CD4-positive, CD25-positive, alpha-beta regulatory T cell (primary cell): ENCODE data around the gene NAALADL2. TPM values are rescaled to one million over a fixed set of nuclear protein-coding genes. Genes with fewer than 3 reads are reported as not detected.

Experiments used
- ATAC-seq, 2 donors: fragments of 150-1000 bp; cut with Tn5 transposase; one replicate each; pipeline ENCODE4 v1.10.0; 2021; ENCODE audit warnings: low read depth in 2 of 2, moderate number of reproducible peaks in 2 of 2, moderate library complexity in 1 of 2
- DNase-seq, 3 donors: peaks; one replicate each; pipeline versions ENCODE4 v3.0.0 to v3.0.0-alpha.2; 2012 to 2022; ENCODE audit warnings: mixed read lengths in 1 of 3
- H3K27ac ChIP-seq: one replicate; pipeline ENCODE4 v1.7.0; 2013; ENCODE audit warnings: mild to moderate bottlenecking, low read length; ENCODE audit not compliant: insufficient read depth, poor library complexity, severe bottlenecking
- H3K27me3 ChIP-seq: one replicate; pipeline ENCODE4 v1.7.0; 2013; ENCODE audit warnings: low read length; ENCODE audit not compliant: control insufficient read depth, insufficient read depth
- H3K36me3 ChIP-seq: one replicate; pipeline ENCODE4 v1.7.0; 2013; ENCODE audit warnings: mild to moderate bottlenecking, low read length, moderate library complexity; ENCODE audit not compliant: control insufficient read depth, insufficient read depth
- H3K4me1 ChIP-seq: 2 replicates; pipeline ENCODE4 v1.7.0; 2013; ENCODE audit warnings: mild to moderate bottlenecking, low read length; ENCODE audit not compliant: insufficient read depth, control insufficient read depth, poor library complexity, severe bottlenecking
- H3K4me3 ChIP-seq: one replicate; pipeline ENCODE4 v1.7.0; 2013; ENCODE audit warnings: low read depth, mild to moderate bottlenecking, low read length, moderate library complexity
- H3K9me3 ChIP-seq, 2 experiments: 1 replicate in 1 of 2; 2 replicates in 1 of 2; pipeline ENCODE4 v1.7.0; 2013; ENCODE audit warnings: low read length in 2 of 2, mild to moderate bottlenecking in 1 of 2, moderate library complexity in 1 of 2; ENCODE audit not compliant: control insufficient read depth in 2 of 2
- H3K27ac Mint-ChIP-seq, 3 donors: one replicate each; pipeline ENCODE4 v1.8.0; 2020 to 2022; ENCODE audit warnings: mild to moderate bottlenecking in 3 of 3, mixed read lengths in 3 of 3, moderate library complexity in 2 of 3
- H3K27me3 Mint-ChIP-seq: one replicate; pipeline ENCODE4 v1.8.0; 2022; ENCODE audit warnings: mild to moderate bottlenecking, mixed read lengths
- H3K36me3 Mint-ChIP-seq: one replicate; pipeline ENCODE4 v1.8.0; 2020; ENCODE audit warnings: mixed read lengths
- H3K4me1 Mint-ChIP-seq, 4 donors: one replicate each; pipeline ENCODE4 v1.8.0; 2020 to 2022; ENCODE audit warnings: mixed read lengths in 4 of 4, mild to moderate bottlenecking in 1 of 4
- H3K4me3 Mint-ChIP-seq, 4 donors: one replicate each; pipeline ENCODE4 v1.8.0; 2020 to 2022; ENCODE audit warnings: mild to moderate bottlenecking in 4 of 4, mixed read lengths in 4 of 4, moderate library complexity in 3 of 4
- H3K9me3 Mint-ChIP-seq, 7 donors: one replicate each; pipeline ENCODE4 v1.8.0; 2020 to 2022; ENCODE audit warnings: mixed read lengths in 7 of 7, mild to moderate bottlenecking in 3 of 7, moderate library complexity in 2 of 7
- polyA plus RNA-seq, 4 donors: library from polyadenylated mRNA; unstranded; fragments of 300-500 nt; fragmentation: Illumina TruSeq; gene quantifications; one replicate each; pipeline ENCODE4 v1.2.3, GENCODE V29; 2021
- total RNA-seq: library from RNA; stranded (reverse); gene quantifications from one replicate; pipeline ENCODE4 v1.2.3, GENCODE V29; 2022

The NAALADL2 gene
- total and polyA plus RNA-seq, 5 donors from 2014 or later: not detected

DNA sequence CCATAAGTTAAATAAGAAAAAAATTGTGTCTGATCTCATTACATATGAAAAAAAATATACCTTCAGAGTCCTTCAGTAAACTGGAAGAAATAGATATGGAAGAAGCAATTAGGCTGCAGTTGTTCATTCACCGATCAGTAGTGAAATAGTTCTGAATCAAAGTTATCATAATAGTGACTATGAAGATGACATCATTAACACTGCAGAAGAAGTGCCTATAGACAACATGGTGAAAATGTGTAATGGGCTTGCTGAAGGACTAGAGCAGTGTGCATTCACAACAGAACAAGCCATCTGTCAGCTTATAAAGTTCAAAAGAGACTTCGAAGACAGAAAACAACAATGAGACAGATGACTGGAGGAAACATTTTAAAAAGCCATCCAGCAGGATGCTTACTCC is 144.5 kb downstream of the NAALADL2 start:
- H3K4me3 Mint-ChIP-seq: no peak overlapping the region
- Histone ChIP-seq H3K27ac (no peak overlapping the region), H3K4me1 (no peaks in the 10 kb centered on the region), H3K4me3 (no peak overlapping the region), H3K9me3 (no peaks in the 10 kb centered on the region), H3K27me3 (no peaks in the 10 kb centered on the region), H3K36me3 (no peaks in the 10 kb centered on the region)
- peaks cover 0 to 21% (median 3%) of the 10 kb centered on the region in 7 donors for H3K9me3 Mint-ChIP-seq
- H3K36me3 Mint-ChIP-seq: no peaks in the 10 kb centered on the region
- no peaks in the 10 kb centered on the region for H3K4me1 Mint-ChIP-seq
- no peak for ATAC-seq
- H3K27me3 Mint-ChIP-seq: no peaks in the 10 kb centered on the region
- no peak for DNase-seq
- no peak overlapping the region for H3K27ac Mint-ChIP-seq

DNA sequence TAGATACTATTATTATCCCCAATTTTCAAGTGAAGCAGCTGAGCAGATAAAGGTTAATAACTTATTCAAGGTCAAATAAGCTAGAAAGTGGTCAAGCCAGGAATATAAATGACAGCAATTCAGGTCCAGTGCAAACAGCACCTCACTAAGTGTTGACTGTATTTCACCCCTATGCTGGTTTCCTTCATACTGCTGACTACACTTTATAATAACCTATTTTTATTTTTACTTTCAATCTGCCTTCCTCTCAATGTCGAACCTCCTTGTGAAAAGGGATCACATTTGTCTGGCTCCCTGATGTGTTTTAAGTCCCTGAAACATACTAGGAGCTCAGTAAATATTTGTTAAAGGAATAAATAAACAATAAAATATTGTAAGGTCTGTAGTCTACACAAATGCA is 146.1 kb downstream of the NAALADL2 start:
- Histone ChIP-seq H3K9me3 (no peaks in the 10 kb centered on the region), H3K36me3 (no peaks in the 10 kb centered on the region), H3K4me3 (no peak overlapping the region), H3K27me3 (no peaks in the 10 kb centered on the region), H3K27ac (no peak overlapping the region), H3K4me1 (no peaks in the 10 kb centered on the region)
- Mint-ChIP-seq H3K36me3 (no peaks in the 10 kb centered on the region), H3K4me1 (no peaks in the 10 kb centered on the region), H3K27me3 (no peaks in the 10 kb centered on the region), H3K4me3 (no peak overlapping the region), H3K27ac (no peak overlapping the region), H3K9me3 (peaks cover 0 to 21% (median 3%) of the 10 kb centered on the region in 7 donors)
- ATAC-seq: no peak
- no peak for DNase-seq

DNA sequence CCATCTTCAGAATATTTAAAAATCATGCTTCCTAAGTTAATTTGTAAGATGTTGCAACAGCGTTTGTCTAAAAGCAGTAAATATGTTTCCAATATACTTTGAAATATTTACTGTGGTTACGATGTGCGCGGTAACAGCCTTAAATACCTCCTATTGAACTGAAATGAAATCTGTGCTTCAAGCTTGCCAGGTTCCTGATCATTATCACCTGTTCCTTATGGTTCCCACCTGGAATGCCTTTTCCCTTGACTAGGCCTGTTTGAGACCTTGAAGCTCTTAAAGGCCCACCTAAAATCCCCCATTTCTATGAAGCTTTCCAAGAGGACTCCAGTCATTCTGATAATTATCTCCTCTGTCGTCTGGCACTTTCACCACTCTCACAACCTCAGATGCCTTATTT is 146.7 kb downstream of the NAALADL2 start:
- Mint-ChIP-seq H3K27ac (no peak overlapping the region), H3K4me3 (no peak overlapping the region), H3K4me1 (no peaks in the 10 kb centered on the region), H3K36me3 (no peaks in the 10 kb centered on the region), H3K27me3 (no peaks in the 10 kb centered on the region), H3K9me3 (peaks cover 0 to 25% (median 4%) of the 10 kb centered on the region in 7 donors)
- no peaks in the 10 kb centered on the region for H3K4me1 ChIP-seq
- no peak overlapping the region for H3K4me3 ChIP-seq
- no peak overlapping the region for H3K27ac ChIP-seq
- ATAC-seq (no peak), DNase-seq (no peak)
- no peaks in the 10 kb centered on the region for H3K27me3 ChIP-seq
- no peaks in the 10 kb centered on the region for H3K9me3 ChIP-seq
- H3K36me3 ChIP-seq: no peaks in the 10 kb centered on the region

DNA sequence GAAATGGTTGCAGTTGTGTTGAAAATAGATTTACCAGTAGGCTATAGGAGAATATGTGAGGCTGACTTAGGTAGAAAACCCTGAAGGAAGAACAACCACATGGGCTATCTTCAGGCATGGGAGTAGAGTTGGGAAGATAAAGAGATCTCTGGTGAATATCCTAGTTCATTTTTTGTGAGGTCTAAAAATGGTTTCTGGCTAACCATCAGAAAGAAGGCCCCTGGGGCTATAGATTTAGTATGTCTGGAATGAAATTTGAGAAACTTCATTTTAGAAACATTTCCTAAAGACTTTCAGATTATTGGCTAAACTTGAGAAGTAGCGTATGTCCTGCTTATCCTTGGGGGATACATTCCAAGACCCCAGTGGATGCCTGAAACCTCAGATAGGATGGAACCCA is 148.2 kb downstream of the NAALADL2 start:
- H3K27ac ChIP-seq: no peak overlapping the region
- Mint-ChIP-seq H3K9me3 (peaks cover 0 to 22% (median 2%) of the 10 kb centered on the region in 7 donors), H3K4me1 (no peaks in the 10 kb centered on the region), H3K36me3 (no peaks in the 10 kb centered on the region), H3K4me3 (no peak overlapping the region), H3K27me3 (no peaks in the 10 kb centered on the region), H3K27ac (no peak overlapping the region)
- no peak for DNase-seq
- H3K27me3 ChIP-seq: no peaks in the 10 kb centered on the region
- no peaks in the 10 kb centered on the region for H3K36me3 ChIP-seq
- no peak for ATAC-seq
- no peak overlapping the region for H3K4me3 ChIP-seq
- H3K4me1 ChIP-seq: no peaks in the 10 kb centered on the region
- no peaks in the 10 kb centered on the region for H3K9me3 ChIP-seq

DNA sequence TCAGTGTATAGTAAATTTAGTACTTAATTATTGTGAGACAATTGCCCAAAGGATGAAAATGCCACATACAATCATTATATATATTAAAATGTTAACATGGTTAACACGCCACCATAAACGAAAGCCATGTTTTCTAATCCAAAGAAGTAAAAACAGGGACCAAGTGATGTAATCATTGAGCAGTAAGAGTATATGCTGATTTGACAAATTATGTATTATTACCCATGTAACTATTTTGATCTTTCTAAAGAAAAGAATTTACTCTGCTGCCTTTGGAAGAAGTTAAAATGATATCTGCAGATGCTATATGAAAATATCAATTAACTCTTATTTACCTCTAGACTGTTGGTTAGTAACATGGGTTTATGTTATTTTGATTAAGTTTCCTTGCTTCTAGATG is 150.2 kb downstream of the NAALADL2 start:
- Histone ChIP-seq H3K27me3 (no peaks in the 10 kb centered on the region), H3K9me3 (no peaks in the 10 kb centered on the region), H3K4me1 (no peaks in the 10 kb centered on the region), H3K4me3 (no peak overlapping the region), H3K27ac (no peak overlapping the region), H3K36me3 (no peaks in the 10 kb centered on the region)
- DNase-seq: no peak
- Mint-ChIP-seq H3K4me3 (no peak overlapping the region), H3K27me3 (no peaks in the 10 kb centered on the region), H3K36me3 (no peaks in the 10 kb centered on the region), H3K27ac (no peak overlapping the region), H3K9me3 (peaks cover 0 to 16% (median 3%) of the 10 kb centered on the region in 7 donors), H3K4me1 (no peaks in the 10 kb centered on the region)
- no peak for ATAC-seq

GRCh38 chr3:175015056-175015635 is 156.0 kb downstream of the NAALADL2 start:
- Mint-ChIP-seq H3K27ac (no peak overlapping the region), H3K27me3 (no peaks in the 10 kb centered on the region), H3K4me1 (no peaks in the 10 kb centered on the region), H3K4me3 (no peak overlapping the region), H3K9me3 (peaks cover 0 to 10% (median 3%) of the 10 kb centered on the region in 7 donors), H3K36me3 (no peaks in the 10 kb centered on the region)
- no peak for DNase-seq
- no peak overlapping the region for H3K4me3 ChIP-seq
- no peak overlapping the region for H3K27ac ChIP-seq
- no peaks in the 10 kb centered on the region for H3K4me1 ChIP-seq
- H3K27me3 ChIP-seq: no peaks in the 10 kb centered on the region
- H3K9me3 ChIP-seq: no peaks in the 10 kb centered on the region
- no peak for ATAC-seq
- no peaks in the 10 kb centered on the region for H3K36me3 ChIP-seq

DNA sequence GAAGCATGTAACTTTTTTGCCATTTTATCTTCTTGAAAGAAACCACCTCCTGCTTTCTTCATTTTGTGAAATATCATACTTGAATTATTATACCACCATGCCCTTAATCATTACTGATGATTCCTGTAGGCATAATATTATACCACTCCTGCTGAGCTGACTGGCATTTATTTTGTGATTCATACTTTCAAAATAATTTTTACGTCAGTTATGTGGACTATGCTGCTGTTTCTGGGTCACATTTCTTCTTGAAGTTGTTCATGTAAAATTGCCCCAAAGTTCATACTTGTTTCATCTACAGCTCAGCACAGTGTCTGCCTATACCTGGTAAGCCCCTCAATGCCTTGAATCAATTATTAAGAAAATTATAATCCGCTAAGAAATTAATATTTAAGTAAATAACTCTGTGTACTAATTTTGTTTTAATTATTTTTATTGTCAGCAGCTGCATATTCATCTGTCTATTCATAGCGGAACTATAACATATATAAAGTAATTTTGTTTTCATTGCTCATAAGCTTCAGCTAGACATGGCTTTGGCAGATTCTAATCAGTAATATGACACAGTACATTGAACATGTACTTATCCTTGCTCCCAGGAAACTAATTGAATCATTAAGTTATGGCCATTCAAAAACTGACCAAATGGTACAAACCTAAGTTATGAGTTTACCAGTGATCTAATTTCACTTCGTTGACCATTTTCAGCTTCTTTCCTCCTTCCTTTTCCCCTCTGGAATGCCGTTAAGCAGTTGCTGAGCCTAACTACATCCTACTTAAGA is 160.0 kb downstream of the NAALADL2 start:
- H3K36me3 ChIP-seq: no peaks in the 10 kb centered on the region
- H3K9me3 Mint-ChIP-seq: peaks cover 0 to 11% (median 3%) of the 10 kb centered on the region in 7 donors
- H3K4me3 ChIP-seq: no peak overlapping the region
- no peaks in the 10 kb centered on the region for H3K27me3 Mint-ChIP-seq
- H3K4me1 ChIP-seq: no peaks in the 10 kb centered on the region
- no peak for DNase-seq
- H3K27ac ChIP-seq: no peak overlapping the region
- H3K9me3 ChIP-seq: no peaks in the 10 kb centered on the region
- no peak overlapping the region for H3K4me3 Mint-ChIP-seq
- no peaks in the 10 kb centered on the region for H3K27me3 ChIP-seq
- no peak for ATAC-seq
- no peaks in the 10 kb centered on the region for H3K4me1 Mint-ChIP-seq
- no peaks in the 10 kb centered on the region for H3K36me3 Mint-ChIP-seq
- H3K27ac Mint-ChIP-seq: no peak overlapping the region

GRCh38 chr3:175020101-175020500 is 161.0 kb downstream of the NAALADL2 start:
- no peaks in the 10 kb centered on the region for H3K36me3 ChIP-seq
- H3K9me3 Mint-ChIP-seq: peaks cover 0 to 8% (median 3%) of the 10 kb centered on the region in 7 donors
- H3K36me3 Mint-ChIP-seq: no peaks in the 10 kb centered on the region
- H3K4me1 ChIP-seq: no peaks in the 10 kb centered on the region
- no peaks in the 10 kb centered on the region for H3K27me3 ChIP-seq
- no peak overlapping the region for H3K4me3 ChIP-seq
- no peak overlapping the region for H3K27ac ChIP-seq
- H3K27ac Mint-ChIP-seq: no peak overlapping the region
- ATAC-seq (no peak), DNase-seq (no peak)
- no peaks in the 10 kb centered on the region for H3K4me1 Mint-ChIP-seq
- H3K4me3 Mint-ChIP-seq: no peak overlapping the region
- H3K9me3 ChIP-seq: no peaks in the 10 kb centered on the region
- no peaks in the 10 kb centered on the region for H3K27me3 Mint-ChIP-seq
